AG04449 (cell line): ENCODE measurements around the gene PRRC1.
A peak's percentile ranks its signal among the peaks of the same experiment; 100 is the strongest.

Experiments used
- CTCF ChIA-PET: fragments of 350-600 bp; formaldehyde crosslinking; extraction: SDS; loops from one replicate; lab custom pipeline; 2021; ENCODE audit warnings: antibody characterized with exemption; lab: Yijun Ruan, JAX
- POLR2A ChIA-PET: fragments of 400-600, 350-600 bp; formaldehyde crosslinking; extraction: SDS; loops from one replicate; lab custom pipeline; 2020; ENCODE audit warnings: antibody characterized with exemption, inconsistent platforms; lab: Yijun Ruan, JAX
- DNase-seq: peaks from one replicate; pipeline ENCODE4 v3.0.0-alpha.2; 2010; ENCODE audit warnings: low read depth, low spot score
- H3K4me3 ChIP-seq: 2 replicates; pipeline ENCODE4 v1.5.1; 2011; ENCODE audit warnings: low read depth, mild to moderate bottlenecking, control low read depth, low read length
- TF ChIP-seq, protein P1 (sequence below): IDR thresholded peaks from one replicate; pipeline ENCODE4 v1.5.1; 2011; ENCODE audit warnings: mild to moderate bottlenecking, moderate library complexity, low read length, control low read depth, inconsistent platforms; ENCODE audit not compliant: insufficient read depth; ENCODE audit errors: missing control alignments

The PRRC1 gene

DNA sequence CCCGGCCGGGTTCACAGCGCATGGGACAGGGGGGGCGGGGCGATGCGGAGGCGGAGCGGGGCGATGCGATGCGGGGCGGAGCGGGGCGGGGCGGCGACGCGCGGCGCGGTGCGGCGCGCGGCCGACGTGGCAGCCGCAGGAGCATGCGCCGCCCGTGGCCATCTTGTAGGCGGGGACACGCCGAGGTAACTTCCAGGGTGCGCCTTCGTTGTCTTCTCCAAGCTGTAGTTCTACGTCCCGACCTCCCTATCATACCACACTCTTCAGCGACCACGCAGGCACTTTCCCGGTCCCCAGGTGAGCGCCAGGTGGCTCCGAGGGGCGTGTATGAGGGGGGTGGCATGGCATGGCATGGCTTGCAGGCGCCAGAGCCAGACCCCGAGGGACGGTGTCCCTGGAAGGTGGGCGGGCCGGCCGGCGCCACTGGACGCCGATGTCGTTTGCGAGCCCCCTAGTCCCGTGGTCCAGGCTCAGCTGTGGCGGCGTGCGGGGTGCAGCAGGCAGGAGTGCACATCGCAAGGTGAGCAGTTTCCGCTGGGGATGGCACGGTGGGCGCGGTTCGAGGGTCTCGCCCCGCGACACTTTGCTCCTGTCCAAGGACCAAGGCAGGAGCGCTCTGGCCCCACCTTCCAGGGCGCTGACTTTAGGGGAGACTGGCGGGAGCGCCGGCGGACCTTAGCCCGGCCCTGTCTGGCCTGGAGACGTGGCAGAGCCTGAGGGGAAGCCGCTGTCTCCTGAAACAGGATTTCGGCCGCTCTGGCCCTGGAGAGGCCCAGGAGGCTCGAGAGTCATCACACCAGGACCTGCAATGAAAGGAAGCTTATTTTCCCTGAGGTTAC lies at the start of gene PRRC1:
Gene PRRC1 (plus strand): TSS at position 161 of the 839 bp plus-strand sequence. CDS start 5,840 bp downstream, outside the sequence.
- ChIA-PET POLR2A (interaction anchor here (0.6 kb wide), 1 partner anchor 740 kb away, joined by 3 read pairs; no protein-coding TSS in a partner anchor), CTCF (interaction anchor here (0.6 to 1.3 kb wide), 3 partner anchors 19 to 28 kb away, joined by 3 to 5 read pairs (median 4); no protein-coding TSS in a partner anchor)
- peak within 1 kb of the TSS; percentile 95 for H3K4me3 ChIP-seq
- peak; percentile 16 for DNase-seq
- TF ChIP-seq, protein P1, sequence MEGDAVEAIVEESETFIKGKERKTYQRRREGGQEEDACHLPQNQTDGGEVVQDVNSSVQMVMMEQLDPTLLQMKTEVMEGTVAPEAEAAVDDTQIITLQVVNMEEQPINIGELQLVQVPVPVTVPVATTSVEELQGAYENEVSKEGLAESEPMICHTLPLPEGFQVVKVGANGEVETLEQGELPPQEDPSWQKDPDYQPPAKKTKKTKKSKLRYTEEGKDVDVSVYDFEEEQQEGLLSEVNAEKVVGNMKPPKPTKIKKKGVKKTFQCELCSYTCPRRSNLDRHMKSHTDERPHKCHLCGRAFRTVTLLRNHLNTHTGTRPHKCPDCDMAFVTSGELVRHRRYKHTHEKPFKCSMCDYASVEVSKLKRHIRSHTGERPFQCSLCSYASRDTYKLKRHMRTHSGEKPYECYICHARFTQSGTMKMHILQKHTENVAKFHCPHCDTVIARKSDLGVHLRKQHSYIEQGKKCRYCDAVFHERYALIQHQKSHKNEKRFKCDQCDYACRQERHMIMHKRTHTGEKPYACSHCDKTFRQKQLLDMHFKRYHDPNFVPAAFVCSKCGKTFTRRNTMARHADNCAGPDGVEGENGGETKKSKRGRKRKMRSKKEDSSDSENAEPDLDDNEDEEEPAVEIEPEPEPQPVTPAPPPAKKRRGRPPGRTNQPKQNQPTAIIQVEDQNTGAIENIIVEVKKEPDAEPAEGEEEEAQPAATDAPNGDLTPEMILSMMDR, result no peak

DNA sequence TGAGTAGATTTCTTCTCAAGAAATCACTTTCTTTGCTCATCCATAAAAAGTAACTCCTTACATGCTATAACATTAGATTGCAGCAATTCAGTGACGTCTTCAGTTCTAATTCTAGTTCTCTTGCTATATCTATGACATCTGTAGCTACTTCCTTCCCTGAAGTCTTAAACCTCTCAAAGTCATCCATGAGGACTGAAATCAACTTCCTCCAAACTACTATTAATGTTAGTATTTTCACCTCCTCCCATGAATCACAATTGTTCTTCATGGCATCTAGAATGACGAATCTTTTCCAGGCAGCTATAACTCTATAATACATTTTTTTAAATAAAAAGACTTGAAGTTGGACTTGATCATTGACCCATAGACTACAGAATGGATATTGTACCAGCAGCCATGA lies 46.2 kb upstream of the PRRC1 start:
- CTCF ChIA-PET, result interaction anchor here (1.4 to 2.7 kb wide), 2 partner anchors 17 to 22 kb away, joined by 3 to 18 read pairs; no protein-coding TSS in a partner anchor
- POLR2A ChIA-PET, result no interaction called here
- no peak overlapping the region for H3K4me3 ChIP-seq
- TF ChIP-seq, protein P1, result no peak
- no peak for DNase-seq

DNA sequence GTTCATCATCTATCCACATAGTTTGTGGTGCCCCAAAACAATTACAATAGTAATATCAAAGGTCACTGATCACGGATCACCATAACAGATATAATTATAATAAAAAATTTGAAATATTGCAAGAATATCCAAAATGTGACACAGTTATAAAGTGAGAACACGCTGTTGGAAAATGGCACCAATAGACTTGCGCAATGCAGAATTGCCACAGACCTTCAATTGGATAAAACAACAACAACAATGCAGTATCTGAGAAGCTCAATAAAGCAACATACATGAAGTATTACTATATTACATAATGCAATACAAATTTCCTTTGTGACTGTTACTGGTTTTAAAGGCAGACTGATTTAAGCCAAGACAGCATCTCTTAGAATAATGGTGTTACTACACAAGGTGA lies 44.7 kb upstream of the PRRC1 start:
- CTCF ChIA-PET, result interaction anchor here (2.7 kb wide), 1 partner anchor 20 kb away, joined by 18 read pairs; no protein-coding TSS in a partner anchor
- POLR2A ChIA-PET, result no interaction called here
- H3K4me3 ChIP-seq, result no peak overlapping the region
- DNase-seq, result no peak
- TF ChIP-seq, protein P1, result no peak

DNA sequence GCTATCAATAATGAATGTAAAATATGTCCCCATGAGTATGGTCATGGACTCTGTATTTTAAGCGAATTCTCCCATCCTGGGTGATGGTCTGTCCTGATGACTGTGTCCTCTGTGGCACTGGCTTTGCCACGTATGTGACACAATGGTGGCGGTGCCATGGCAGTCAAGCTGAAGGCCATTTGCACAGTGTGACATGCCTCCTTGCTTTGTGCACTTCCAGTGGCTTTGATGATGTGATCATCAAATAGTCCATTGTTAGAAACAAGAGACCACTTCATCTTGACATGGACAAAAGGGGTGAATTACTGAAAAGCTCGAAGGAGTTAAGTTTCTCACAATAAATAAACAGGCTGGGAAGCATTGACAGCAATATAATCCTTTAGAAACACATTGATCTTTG lies 31.0 kb upstream of the PRRC1 start:
- DNase-seq, result no peak
- TF ChIP-seq, protein P1, result no peak
- no peak overlapping the region for H3K4me3 ChIP-seq
- ChIA-PET POLR2A (no interaction called here), CTCF (no interaction called here)

DNA sequence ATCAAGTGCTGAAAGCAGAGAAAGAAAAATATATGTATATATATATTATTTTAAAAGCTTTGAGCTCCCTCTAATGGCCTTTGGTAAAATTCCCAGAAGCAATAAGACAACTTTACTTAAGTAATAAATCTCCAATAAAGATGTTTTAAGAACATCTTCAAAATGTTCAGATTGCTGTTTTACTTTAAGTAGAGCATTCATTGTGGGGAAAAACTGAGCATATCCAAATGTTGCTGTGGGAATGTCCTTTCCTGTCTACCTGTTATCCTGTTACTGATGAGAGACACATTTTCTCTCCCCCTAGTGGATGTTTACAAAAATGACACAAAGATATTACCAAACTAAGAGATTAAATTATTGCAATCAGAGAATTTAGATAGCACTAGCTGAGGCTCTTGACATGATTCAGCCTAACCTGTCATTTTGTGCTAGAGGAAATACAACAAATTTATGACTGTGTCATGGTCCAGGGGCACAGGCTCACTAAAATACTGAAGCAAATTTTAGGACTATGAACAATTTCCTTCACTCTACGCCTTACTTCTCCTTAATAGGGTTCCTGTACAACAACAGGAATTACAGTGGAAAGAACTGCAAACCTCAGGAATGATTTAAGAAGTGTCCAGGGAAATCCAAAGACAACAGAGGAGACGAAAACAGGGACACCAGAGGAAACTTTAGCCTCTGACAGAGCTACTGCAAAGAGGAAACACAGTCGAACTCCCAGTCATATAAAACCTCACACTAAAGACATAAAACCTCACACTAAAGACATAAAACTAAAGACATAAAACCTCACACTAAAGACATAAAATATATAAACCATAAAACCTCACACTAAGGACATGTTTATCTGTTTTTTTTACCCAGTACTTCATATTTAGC lies 24.3 kb upstream of the PRRC1 start:
- ChIA-PET POLR2A (no interaction called here), CTCF (interaction anchor here (0.6 to 4.6 kb wide), 52 partner anchors 8 to 899 kb away, joined by 3 to 57 read pairs (median 4); partner anchors contain the start of genes ALDH7A1, MEGF10 and PRRC1)
- TF ChIP-seq, protein P1, result peak; percentile 49
- H3K4me3 ChIP-seq, result no peak overlapping the region
- no peak for DNase-seq

DNA sequence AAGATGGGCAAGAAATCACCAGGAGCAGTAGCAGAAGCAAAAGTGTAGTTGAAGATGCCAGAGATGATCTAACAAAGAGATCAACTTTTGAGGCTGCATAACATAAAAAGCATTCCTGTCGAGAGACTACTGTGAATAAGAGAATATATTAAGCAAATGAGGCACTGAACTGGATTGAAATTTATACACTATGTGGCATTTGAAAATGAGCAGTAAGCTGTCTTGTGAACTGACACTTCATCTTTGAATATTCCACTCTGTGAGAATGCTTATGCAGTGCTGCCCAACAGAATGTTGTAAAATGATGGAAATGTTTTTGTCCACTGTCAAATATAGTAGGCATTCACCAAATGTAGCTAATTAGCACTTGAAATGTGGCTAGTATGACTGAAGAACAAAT lies 18.9 kb upstream of the PRRC1 start:
- POLR2A ChIA-PET, result no interaction called here
- TF ChIP-seq, protein P1, result no peak
- no peak overlapping the region for H3K4me3 ChIP-seq
- no peak for DNase-seq
- CTCF ChIA-PET, result interaction anchor here (0.6 kb wide), 1 partner anchor 210 kb away, joined by 3 read pairs; no protein-coding TSS in a partner anchor
